HUDEP-2 (cell line): ENCODE data around the gene RELT.
"Not testable (repeated sequence)": the region's sequence is repeated elsewhere in the genome, so short reads cannot be mapped to it uniquely, and the experiment has no call there.

Source experiments
- DNase-seq, 76 experiments: peaks; one replicate each; lab custom pipeline; 2025; ENCODE audit not compliant: unreplicated experiment in 76 of 76; lab: John Stamatoyannopoulos, UW

Gene RELT

GRCh38 chr11:73426219-73426850, 50.1 kb downstream of the RELT start:
- DNase-seq = no peak

GRCh38 chr11:73428227-73428626, 52.0 kb downstream of the RELT start:
- no peak for DNase-seq

GRCh38 chr11:73428699-73429098, 52.5 kb downstream of the RELT start:
- DNase-seq = no peak

GRCh38 chr11:73429121-73429750, 53.0 kb downstream of the RELT start:
- DNase-seq = peak in 1 of 76 experiments; percentile 20

- no peak for DNase-seq
Observed at GRCh38 chr11:73430326-73430725, 54.1 kb downstream of the RELT start.

- DNase-seq = no peak
Observed at GRCh38 chr11:73431396-73431795, 55.2 kb downstream of the RELT start.

GRCh38 chr11:73436859-73437258, 60.7 kb downstream of the RELT start:
- not testable (repeated sequence) for DNase-seq

- no peak for DNase-seq
Observed at GRCh38 chr11:73439002-73439843, 63.0 kb downstream of the RELT start.

GRCh38 chr11:73445980-73446379, 69.8 kb downstream of the RELT start:
- DNase-seq = no peak

GRCh38 chr11:73446766-73447165, 70.6 kb downstream of the RELT start:
- DNase-seq = no peak
